IPS-18c (cell line): ENCODE measurements around the gene SMIM14.
"Not testable (repeated sequence)": the region's sequence is repeated elsewhere in the genome, so short reads cannot be mapped to it uniquely, and the experiment has no call there.

Source experiments
- H3K4me3 ChIP-seq: 2 replicates; pipeline ENCODE4 v1.7.0; 2013; ENCODE audit warnings: low read depth, mild to moderate bottlenecking, low read length, moderate library complexity; ENCODE audit not compliant: insufficient read depth
- H3K9me3 ChIP-seq: one replicate; pipeline ENCODE4 v1.6.1; 2013; ENCODE audit warnings: mild to moderate bottlenecking, low read length, moderate library complexity; ENCODE audit not compliant: control insufficient read depth, insufficient read depth

Gene SMIM14

DNA sequence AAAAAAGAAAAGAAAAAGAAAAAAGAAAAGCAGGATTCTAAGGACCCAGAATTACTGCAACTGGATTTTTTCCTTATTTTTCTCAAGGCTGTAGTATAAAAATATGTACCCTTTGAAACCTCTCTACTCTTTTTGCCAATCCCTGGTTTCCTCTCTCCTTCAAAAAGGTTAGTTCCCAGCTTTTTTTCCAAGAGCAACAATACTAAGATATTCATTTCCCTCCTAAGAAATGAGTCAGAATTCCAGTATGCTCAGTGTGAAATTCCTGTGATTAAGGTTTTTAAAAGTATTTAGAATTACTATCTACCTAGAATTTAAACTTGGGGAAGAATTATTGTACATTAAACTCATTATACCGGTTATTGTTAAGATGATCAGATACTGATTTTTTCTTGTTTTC, 22.0 kb downstream of the SMIM14 start:
- no peak overlapping the region for H3K4me3 ChIP-seq
- no peaks in the 10 kb centered on the region for H3K9me3 ChIP-seq

DNA sequence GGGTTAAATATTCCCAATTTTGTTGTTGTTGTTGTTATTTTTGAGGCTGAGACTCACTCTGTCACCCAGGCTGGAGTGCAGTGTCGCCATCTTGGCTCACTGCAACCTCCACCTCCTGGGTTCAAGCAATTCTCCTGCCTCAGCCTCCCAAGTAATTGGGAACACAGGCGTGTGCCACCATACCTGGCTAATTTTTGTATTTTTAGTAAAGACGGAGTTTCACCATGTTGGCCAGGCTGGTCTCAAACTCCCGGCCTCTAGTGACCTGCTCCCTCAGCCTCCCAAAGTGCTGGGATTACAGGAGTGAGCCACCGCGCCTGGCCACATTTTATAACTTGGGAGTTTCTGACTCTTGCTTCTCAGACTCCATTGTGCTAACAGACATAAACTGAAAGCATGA, 22.6 kb downstream of the SMIM14 start:
- not testable (repeated sequence) for H3K4me3 ChIP-seq, H3K9me3 ChIP-seq

DNA sequence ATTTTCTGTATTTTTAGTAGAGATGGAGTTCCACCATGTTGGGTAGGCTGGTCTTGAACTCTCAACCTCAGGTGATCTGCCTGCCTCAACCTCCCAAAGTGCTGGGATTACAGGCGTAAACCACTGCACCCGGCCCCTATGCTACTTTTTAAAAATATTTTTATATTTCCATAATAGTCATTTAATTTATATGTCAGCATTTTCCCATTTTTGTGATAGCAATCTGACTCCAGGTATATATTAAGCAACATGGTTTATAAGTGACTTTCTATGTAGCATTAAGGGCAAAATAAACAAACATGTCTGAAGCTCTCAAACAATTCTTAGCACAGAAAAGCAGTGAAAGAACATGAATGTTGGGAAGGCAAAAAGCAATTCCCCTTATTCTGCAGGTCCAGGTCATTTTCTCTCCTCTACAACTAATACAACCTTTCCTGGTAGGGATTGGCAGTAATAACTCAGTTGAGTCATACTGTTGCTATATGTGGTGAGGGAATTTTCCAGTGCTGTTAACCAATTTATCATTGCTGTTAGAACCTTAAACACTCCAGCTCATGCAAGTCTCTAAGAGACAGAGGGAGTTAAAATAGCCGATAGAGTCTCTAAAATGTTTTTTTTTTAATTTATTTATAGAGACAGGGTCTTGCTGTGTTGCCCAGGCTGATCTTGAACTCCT, 24.0 kb downstream of the SMIM14 start:
- no peak overlapping the region for H3K4me3 ChIP-seq
- no peaks in the 10 kb centered on the region for H3K9me3 ChIP-seq

DNA sequence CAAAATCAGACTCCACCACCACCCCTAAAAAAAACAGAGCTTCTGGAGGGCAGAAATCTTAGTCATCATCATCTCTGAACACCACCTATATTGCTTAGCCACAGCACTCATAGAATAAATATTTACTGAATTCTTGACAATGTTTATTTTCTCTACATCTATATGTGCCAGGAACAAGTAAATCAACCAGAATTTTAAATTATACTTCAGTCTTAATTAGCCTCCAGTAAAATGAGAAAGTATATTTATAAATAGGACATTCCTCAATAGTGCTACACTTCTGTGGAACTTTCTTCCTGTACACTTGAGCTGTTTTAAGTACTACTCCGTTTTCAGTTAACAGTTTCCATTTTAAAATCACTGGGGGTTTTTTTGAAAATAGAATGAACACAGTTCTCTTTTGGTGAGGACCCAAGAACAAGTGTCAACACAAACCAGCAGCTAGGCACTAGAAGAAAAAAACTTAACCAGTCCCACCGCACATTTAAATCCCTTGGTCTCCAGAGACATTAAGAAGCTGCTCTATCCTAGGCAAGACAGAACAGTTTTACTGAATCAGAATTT, 25.5 kb downstream of the SMIM14 start:
- H3K4me3 ChIP-seq = no peak overlapping the region
- H3K9me3 ChIP-seq = no peaks in the 10 kb centered on the region

DNA sequence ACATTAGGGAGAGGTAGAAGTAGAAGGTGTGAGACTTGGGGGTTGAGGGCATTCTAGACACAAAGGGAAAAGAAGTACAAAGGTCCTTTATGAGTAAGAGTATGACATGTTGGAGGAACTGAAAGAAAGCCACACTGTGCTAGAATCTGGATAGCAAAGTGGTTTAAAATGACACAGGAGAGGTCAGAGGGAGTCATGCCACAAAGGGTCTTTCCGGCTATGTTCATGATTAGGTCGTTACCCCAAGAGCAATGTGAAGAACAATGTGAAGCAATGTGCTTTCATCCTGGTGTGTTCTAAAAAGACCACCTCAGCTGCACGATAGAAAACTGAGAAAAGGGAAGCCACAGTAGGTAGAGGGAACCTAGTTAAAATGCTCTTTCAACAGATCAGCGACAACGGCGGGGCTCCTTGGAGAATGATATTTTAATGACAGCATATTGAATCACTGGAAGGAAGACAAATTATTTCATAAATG, 29.2 kb downstream of the SMIM14 start:
- H3K9me3 ChIP-seq = no peaks in the 10 kb centered on the region

DNA sequence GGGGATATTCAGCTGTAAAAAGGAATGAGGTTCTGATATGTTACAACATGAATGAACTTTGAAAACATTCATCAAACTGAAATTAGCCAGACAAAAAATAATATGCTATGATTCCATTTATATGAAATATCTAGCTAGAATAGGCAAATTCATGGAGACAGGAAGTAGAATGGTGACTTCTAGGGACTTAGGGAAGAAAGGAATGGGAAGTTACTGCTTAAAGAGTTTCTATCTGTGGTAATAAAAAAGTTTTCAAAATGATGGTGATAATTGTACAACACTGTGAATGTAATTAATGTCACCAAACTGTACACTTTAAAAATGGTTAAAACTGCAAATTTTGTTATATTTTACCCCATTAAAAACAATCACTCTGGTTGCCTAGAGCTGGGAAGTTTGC, 30.2 kb downstream of the SMIM14 start:
- Histone ChIP-seq H3K9me3 (no peaks in the 10 kb centered on the region), H3K4me3 (no peak overlapping the region)

More for the DNA sequence above, 29.2 kb downstream of the SMIM14 start:
- H3K4me3 ChIP-seq = no peak overlapping the region

DNA sequence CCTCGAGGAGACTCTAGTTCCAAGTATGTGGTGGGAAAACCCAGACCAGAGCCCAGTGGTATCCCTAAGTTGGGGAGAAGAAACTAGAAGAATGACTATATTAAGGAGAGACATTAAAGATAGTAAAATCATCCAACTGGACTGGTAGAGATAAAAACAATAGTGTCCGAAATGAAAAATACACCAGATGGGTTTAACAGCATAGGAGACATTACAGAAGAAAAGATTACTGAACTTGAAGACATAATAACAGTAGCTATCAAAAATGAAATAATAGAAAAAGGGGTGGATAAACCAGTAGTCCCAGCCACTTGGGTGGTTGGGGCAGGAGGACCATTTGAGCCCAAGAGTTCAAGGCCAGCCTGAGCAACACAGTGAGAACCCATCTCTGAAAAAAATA, 31.9 kb downstream of the SMIM14 start:
- H3K9me3 ChIP-seq = no peaks in the 10 kb centered on the region
- H3K4me3 ChIP-seq = no peak overlapping the region

DNA sequence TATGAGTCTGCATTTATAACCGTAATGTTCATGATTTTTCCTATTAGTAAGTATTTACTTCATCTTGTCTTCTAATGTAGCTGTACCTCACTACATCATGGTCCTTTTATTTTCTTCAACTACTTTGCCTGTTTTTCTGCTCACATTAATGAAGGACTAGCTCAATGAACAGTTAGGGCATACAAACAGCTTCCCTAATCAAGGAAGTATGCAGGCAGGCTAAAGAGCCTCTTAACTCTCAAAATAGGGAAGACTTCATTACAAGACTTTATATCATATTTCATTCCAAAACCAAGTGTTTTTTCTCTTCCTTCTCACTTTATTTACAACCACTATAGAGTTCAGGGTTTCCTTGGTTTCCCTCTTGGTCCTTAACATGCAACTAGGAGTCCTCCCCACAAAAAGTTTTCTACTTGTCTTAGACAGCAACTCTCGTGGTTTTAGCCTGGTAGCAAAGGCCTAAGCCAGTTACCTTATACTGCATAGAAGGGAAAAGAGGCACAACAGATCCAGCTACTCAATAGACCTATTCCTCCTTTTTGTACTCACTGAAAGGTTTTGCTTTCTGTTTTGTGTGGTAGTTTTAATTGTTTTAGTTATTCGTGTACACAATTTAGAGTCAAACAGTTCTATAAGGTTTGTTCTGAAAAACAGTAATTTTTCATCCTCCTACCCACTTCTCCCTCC, 40.8 kb downstream of the SMIM14 start:
- H3K9me3 ChIP-seq = no peaks in the 10 kb centered on the region
- H3K4me3 ChIP-seq = no peak overlapping the region

DNA sequence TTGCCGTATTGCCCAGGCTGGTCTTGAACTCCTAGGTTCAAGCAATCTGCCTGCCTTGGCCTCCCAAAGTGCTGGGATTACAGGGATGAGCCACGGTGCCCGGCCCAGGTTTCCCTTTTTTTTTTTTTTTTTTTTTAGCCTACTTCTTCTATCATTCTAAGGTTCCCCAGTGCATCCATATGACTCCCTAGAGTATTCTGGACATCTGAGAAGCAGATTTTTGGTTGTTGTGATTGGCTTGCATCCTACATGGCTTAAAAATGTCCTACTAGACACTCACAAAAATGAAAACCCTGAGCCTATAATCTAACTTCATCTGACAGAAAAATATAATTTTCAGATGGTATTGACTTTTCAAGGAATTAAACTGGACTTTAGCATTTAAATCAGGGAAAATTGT, 41.7 kb downstream of the SMIM14 start:
- H3K4me3 ChIP-seq = no peak overlapping the region
- H3K9me3 ChIP-seq = no peaks in the 10 kb centered on the region

DNA sequence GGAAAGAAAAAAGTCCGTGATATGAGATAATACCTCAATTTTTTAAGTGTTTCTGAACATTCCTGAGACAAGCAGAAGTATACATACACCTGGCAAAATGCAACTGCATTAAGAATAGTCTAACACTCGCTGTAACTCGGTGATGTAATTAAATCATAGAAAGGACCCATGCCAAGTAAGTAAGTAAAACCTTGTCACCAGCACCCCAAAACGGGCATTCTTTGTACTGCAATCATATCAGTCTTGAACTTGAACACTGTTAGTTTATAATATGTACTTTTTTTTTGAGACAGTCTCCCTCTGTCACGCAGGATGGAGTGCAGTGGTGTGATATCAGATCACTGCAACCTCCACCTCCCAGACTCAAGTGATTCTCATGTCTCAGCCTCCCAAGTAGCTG, 47.4 kb downstream of the SMIM14 start:
- H3K4me3 ChIP-seq = no peak overlapping the region
- no peaks in the 10 kb centered on the region for H3K9me3 ChIP-seq

DNA sequence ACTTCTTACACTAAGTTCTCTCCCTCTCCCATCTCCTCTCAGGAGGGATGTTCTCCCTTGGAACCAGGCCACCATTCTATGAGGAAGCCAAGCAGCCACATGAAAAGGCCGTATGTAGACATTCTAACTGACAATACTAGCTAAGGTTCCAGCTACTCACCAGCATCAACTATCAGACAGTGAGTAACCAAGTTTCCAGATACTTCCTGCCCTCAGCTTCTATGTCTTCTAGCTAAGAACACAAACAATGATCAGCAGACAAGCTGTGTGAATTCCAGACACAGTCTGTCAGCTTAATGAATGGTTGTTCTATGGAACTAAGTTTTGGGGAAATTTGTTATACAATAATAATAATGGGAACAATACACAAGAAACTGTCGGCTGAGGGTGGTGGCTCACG, 50.8 kb downstream of the SMIM14 start:
- H3K9me3 ChIP-seq = no peaks in the 10 kb centered on the region
- H3K4me3 ChIP-seq = no peak overlapping the region

DNA sequence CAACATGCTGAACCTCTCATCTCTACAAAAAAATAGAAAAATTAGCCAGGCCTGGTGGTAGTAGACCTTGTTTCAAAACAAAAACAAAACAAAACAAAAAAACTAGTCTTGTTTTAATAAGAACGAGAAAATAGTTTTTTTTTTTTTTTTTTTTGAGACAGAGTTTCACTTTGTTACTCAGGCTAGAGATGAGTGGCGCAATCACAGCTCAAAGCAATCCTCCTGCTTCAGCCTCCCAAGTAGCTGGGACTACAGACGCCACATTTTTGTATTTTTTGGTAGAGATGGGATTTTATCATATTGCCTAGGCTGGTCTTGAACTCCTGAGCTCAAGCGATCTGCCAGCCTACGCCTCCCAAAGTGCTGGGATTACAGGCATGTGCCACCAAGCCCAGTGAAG, 63.7 kb downstream of the SMIM14 start:
- H3K4me3 ChIP-seq = no peak overlapping the region

DNA sequence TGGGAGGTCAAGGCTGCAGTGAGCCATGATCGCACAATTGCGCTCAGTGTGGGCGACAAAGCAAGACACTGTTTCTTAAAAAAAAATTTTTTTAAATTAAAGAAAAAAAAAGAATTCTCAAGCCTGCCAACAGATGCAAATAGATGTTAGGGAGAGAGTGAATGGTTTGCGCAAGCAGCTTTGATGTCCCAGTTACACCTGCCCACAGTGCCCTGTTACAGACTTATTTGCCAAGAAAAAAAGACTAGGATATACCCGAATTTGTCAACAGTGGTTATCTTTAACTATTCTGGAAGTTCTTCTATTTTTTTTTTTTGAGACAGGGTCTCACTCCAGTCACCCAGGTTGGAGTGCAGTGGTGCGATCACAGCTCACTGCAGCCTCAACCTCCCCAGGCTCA, 67.2 kb downstream of the SMIM14 start:
- H3K9me3 ChIP-seq = peaks cover under 1% of the 10 kb centered on the region
- H3K4me3 ChIP-seq = no peak overlapping the region

More for the DNA sequence above, 63.7 kb downstream of the SMIM14 start:
- no peaks in the 10 kb centered on the region for H3K9me3 ChIP-seq

DNA sequence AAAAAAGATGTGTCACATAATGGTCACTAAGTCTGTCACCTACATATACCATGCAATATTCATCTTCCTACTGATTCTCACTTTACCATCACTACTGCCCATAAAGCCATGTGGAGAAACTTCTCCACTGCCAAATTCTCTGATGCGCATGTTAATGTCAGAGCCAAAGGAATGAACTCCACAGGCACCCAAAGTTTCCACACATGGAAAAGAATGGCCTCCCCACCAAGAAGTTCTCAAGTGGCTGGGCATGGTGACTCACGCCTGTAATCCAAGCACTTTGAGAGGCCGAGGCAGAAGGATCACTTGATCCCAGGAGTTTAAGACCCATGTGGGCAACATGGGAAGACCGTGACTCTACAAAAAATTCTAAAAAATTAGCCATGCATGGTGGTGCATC, 67.6 kb downstream of the SMIM14 start:
- Histone ChIP-seq H3K4me3 (no peak overlapping the region), H3K9me3 (peaks cover 5% of the 10 kb centered on the region)

DNA sequence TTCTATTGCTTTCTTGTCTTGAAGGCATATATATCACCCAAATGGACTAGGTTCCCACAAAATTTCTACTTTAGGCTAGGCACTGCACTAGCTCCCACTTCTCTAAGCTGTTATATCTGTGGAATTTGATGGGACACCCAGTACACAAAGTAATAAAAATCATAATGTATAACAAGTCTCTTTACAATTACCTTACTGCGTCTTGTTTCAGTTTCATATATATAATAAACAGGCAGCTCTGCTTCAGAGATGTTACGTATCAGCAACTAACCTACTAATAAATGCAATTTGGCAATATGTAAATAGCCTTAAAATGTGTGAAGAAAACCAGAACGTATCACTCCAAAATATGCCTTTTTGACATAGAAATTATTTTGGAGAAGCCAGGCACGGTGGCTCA, 69.5 kb downstream of the SMIM14 start:
- H3K9me3 ChIP-seq = peaks cover 5% of the 10 kb centered on the region
- no peak overlapping the region for H3K4me3 ChIP-seq

DNA sequence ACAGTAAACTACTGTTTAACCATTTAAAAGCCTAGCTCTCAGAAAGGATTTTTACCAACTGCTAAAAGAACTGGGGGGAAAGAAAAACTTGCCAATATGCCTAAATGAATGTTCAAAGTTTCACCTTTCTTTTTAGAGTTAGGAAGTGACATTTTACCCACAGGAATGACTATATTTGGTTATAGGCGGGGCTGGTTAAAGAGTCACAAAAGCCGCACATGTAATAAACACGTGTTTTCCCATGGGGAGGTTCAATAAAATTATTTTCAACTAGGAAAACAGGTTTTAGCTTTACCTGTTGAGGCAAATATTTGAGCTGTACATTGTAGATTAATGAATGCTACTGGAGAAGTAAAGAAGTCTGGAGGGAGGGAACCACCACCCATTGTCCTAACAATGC, 69.9 kb downstream of the SMIM14 start:
- H3K9me3 ChIP-seq = peaks cover 5% of the 10 kb centered on the region
- H3K4me3 ChIP-seq = no peak overlapping the region

DNA sequence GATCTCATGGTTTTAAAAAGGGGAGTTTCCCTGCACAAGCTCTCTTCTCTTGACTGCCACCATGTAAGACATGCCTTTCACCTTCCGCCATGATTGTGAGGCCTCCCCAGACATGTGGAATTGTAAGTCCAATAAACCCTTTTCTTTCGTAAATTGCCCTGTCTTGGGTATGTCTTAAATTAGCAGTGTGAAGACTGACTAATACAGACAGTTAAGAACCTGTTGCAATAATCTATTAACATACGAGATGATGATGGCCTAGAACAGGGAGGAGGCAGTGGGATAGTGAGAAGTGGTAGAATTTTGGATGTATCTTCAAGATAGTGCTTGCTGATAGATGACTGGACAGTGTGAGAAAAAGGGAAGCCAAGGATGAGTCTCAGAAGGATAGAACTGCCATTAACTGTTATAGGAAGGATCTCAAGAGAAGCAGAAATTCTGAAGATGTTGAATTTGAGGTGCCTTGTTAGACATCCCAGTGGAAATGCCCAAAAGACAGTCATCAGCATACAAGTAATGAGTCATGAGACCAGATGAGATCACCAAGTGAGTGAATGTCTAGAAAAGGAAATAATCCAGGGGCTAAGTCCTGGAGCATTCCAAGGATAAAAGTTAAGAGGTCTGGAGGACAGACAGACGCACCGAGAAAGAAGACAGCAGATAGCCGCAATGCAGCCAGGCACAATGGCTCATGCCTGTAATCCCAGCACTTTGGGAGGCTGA, 72.6 kb downstream of the SMIM14 start:
- Histone ChIP-seq H3K9me3 (peaks cover 5% of the 10 kb centered on the region), H3K4me3 (no peak overlapping the region)

DNA sequence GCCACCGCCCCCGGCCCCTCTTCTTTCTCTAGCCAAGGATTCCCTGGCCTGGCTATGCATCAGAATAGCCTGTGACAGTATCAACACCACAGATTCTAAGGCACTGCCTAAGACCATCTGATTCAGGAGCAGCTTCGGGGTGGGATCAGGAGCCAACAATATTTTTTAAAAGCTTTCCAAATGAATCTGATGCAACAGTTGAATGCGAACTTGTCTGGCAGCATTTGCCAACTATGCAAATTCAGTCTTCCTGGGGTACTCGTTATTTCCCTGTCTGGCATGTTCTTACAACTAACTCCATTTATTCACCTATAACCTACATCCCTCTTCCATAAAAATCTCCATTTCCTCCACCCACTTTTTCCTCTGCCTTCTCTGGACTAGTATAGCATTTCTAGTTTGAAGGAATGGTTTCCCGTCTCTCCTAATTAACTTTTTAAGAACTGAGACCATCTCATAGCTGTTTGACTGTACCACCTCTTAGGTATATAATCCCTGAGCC, 75.3 kb downstream of the SMIM14 start:
- peaks cover 5% of the 10 kb centered on the region for H3K9me3 ChIP-seq

More for the DNA sequence above, 75.3 kb downstream of the SMIM14 start:
- no peak overlapping the region for H3K4me3 ChIP-seq
